Cortex of kidney (tissue), 1 donor: ENCODE data around the gene PSME4.

ENCODE experiments used
- DNase-seq: peaks from one replicate; lab custom pipeline; 2025; lab: John Stamatoyannopoulos, UW

Gene PSME4, protein sequence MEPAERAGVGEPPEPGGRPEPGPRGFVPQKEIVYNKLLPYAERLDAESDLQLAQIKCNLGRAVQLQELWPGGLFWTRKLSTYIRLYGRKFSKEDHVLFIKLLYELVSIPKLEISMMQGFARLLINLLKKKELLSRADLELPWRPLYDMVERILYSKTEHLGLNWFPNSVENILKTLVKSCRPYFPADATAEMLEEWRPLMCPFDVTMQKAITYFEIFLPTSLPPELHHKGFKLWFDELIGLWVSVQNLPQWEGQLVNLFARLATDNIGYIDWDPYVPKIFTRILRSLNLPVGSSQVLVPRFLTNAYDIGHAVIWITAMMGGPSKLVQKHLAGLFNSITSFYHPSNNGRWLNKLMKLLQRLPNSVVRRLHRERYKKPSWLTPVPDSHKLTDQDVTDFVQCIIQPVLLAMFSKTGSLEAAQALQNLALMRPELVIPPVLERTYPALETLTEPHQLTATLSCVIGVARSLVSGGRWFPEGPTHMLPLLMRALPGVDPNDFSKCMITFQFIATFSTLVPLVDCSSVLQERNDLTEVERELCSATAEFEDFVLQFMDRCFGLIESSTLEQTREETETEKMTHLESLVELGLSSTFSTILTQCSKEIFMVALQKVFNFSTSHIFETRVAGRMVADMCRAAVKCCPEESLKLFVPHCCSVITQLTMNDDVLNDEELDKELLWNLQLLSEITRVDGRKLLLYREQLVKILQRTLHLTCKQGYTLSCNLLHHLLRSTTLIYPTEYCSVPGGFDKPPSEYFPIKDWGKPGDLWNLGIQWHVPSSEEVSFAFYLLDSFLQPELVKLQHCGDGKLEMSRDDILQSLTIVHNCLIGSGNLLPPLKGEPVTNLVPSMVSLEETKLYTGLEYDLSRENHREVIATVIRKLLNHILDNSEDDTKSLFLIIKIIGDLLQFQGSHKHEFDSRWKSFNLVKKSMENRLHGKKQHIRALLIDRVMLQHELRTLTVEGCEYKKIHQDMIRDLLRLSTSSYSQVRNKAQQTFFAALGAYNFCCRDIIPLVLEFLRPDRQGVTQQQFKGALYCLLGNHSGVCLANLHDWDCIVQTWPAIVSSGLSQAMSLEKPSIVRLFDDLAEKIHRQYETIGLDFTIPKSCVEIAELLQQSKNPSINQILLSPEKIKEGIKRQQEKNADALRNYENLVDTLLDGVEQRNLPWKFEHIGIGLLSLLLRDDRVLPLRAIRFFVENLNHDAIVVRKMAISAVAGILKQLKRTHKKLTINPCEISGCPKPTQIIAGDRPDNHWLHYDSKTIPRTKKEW (N-terminal part only)

DNA sequence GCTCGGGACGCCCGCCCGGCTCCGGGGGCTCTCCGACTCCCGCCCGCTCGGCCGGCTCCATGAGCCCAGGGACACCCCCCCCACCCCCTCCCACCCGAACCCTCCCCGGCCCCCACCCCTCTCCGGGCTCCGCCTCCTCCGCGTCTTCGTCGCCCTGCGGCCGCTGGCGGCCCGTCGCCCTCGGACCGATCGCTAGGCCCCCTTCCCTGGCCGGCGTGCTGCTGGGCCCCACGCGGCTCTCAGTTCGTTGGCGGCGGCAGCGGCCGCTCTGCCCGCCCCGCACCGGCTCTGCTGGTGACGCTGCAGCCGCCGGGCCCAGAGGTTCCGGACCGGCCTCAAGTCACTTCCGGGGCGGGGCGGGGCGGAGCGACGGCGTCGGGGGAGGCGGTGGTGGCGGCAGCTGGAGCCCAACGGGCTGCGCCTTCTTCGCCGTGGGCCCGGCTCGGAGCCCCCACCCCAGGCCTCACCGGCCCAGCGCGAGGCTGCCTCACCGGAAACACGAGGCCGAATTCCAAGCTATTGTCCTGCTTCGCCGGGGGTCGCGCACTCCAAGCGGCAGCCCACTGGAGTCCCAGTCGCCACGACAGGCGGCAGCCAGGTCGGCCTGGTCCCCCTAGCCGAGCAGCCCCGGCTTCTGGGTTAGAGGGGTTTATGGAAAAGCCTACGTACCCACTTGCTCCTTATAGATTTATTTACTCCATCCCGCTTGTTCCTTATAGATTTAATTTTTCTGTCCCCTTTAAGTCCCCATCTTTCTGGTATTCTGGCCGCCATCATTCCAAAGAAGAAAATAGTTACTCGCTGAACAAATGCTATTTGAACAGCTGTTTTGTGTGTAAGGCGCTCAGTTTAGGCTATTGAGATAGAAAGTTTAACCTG is at the start of gene PSME4:
Gene PSME4 (minus strand): TSS at position 270 of the 879 bp plus-strand sequence. CDS start 209 bp downstream, at position 61.
- DNase-seq = peak; percentile 48

DNA sequence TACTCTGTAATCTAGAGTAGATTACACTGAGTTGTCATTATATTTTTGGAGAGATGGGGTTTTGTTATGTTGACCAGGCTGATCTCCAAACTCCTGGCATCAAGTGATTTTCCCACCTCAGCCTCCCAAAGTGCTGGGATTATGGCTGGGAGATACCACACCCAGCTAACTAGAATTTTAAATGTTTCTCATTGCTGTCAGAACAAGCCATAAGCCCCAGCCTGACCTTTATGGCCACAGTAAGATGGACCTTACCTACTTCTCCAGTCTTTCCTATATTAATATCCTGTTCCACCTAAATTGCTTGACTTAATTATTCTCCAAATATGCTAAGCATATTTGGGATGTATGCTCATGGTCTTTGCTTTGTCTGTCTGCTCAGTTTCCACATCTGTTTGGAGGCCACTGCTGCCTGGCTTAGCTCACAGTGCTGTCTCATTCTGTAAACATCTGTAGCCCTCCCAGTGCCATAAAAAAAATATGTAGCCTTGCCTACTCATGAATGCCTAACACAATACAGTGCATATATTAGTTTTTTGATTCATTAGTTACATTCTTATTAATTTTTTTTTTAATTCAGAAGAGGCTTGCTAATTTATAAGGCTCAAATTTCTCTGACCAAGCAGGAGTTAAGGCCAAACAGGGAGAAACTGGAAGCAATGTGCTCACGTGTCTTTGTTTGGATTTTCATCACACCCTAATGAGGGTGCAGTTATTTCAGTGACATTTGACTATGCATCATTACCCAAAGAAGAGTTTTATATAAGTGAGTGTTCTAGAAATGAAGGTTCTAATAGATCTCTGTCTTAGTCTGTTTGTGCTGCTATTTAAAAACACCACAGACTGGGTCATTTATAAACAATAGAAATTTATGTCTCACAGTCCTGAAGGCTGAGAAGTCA is 45.3 kb upstream of the PSME4 start:
- no peak for DNase-seq

DNA sequence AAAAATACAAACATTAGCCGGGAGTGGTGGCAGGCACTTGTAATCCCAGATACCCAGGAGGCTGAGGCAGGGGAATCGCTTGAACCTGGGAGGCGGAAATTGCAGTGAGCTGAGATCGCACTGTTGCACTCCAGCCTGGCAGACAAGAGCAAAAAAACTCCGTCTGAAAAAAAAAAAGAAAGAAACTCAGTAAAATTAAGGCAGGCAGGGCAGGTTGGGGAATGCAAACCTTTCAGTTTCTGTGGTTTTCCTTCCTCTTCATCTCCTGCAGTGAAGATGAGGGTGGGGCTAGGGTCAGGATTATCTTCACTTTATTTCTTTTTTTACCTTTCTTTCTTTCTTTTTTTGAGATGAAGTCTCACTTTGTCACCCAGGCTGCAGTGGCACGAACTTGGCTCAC is 43.2 kb upstream of the PSME4 start:
- no peak for DNase-seq

DNA sequence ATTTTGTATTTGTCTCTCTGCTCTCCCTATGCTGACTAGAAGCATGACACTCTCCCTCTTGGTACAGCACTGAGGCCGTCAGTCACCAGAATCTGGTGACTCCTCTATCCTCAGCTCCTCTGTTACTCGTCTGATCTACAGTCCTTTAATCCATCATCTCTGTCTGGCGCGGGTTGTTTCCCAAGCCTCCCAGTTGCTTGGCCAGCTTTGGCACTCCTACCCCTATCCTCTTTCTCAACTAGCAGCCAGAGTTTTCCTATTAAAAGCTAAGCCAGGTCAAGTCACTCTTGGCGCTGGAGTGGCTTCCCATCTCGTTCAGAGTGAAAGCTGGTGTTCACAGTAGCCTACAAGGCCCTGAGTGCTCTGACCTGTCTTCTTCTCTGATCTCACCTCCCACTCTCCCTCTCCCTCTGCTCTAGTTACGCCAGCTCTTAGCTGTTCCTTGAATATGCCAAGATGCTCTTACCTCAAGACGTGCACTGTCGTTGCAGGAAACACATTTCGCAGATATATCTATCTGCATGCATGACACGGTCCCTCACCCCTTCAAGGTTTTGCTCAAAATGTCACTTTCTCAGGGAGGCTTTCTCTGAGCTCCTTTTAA is 41.8 kb upstream of the PSME4 start:
- no peak for DNase-seq

DNA sequence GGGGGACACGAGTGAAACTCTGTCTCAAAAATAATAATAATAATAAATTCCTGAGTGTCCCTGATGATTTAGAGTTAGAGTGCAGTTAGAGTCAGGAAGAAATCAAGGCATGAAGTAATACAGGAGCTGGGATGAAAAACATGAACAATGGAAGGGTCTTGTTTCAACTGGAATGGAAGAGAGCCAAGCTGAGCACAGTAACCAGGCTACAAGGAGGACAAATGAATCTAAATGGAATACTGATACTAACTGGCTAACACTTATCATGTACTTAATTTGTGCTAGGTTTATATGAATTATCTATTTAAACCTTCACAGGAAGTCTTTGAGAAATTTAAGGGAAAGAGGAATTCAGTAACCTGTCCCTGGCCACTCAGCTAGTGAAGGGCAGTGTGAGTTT is 38.8 kb upstream of the PSME4 start:
- no peak for DNase-seq

DNA sequence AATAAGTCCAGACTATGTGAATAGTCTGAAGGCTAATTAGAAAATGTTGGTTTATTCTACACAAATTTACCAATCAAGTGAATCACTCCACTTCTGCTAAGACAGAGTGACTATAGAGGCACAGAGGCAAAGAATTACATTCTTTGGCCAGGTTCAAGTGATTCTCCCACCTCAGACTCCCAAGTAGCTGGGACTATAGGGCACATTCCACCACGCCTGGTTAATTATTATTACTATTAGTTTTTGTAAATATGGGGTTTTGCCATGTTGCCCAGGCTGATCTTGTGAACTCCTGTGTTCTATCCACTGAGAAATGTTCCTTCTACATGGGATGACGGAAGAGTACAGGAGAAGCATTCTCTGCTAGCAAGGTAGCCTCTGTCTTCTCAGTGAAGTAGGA is 37.6 kb upstream of the PSME4 start:
- no peak for DNase-seq

DNA sequence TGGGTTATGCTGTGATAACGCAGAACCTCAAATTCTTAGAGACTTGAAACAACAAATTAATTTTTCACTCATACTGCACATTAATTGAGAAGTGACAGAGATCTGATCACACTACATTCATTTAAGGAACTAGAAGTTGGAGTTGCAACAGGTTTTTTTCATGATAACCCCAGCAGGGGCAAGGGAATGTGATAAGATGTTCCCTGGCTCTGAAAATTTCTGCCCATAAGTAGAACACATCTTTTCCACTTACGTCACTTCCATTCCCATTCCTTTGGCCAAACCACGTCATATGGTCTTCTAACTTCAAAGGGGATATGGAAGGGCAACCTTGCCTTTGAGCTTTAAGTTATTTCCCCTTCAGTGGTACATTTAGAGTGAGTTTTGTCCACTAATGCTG is 29.7 kb upstream of the PSME4 start:
- no peak for DNase-seq

DNA sequence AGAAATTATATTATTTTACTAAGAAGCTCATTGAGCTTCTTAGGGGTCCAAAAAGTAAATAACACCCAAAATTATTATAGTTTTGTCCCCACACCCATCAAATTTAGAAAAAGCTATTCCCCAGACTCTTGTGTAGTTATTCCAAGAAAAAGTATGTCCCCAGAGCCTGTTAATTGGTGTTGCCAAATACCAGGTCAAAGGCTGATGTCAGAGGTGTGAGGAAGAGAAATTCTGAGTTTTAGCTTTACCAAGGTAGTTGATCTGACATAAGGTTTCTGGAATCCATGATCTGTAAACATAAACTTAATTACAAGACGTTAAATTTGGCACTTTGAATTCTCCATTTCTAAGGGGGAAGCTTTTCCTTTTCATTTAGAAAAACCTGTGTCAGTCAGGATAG is 29.3 kb upstream of the PSME4 start:
- no peak for DNase-seq

DNA sequence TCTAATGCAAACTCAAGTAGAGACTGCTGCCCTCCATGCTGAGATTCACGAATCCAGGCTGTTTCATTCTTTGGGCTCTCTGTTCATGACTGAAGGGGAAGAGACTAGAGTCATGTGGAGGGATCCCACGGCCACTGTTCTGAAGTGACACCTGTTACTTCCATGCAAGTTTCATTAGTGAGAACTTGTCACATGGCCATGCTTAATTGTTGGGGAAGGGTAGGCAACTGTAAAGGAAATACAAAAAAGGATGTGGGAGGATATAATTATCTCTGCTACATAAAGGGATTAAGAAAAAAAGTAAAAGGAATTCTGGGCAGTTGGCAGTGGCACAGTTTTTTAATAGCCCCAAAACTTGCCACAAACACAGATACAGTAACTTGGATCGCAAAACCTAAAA is 28.0 kb upstream of the PSME4 start:
- no peak for DNase-seq

DNA sequence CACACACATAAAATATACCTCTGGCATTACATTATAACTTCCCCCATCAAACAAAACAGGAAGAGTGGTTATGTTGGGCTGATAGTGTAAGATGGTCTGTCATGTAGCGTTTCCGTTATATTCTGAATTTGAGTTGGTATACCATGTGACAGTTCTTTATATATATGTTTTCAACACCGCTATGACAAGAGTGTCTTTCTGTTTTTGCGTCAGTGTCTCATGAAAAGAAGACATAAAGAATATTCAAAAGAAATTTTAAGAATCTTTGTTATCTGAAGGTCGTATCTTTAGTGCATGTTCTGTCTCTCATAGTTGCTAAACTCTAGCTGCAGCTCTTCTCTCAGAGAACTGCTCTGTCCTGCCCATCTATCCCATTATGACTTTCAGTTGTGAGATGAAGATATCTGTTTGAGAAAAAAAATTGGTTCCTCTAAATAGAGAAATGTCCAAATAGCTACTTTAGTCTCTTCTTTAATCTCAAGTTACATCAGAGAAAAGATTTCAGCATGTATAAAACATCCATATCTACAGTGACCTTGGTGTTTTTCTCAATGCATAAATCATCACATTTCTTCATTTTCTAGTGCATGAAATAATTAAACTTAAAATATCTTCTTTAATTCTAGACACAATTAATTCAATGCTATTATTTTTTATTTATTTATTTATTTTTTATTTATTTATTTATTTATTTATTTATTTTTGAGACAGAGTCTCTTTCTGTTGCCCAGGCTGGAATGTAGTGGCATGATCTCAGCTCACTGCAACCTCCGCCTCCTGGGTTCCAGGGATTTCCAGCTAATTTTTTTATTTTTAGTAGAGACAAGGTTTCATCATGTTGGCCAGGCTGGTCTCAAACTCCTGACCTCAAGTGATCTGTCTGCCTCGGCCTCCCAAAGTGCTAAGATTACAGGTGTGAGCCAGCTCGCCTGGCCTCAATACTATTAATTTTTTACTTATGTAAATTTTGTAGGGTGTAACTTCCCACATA is 24.3 kb upstream of the PSME4 start:
- DNase-seq = no peak

DNA sequence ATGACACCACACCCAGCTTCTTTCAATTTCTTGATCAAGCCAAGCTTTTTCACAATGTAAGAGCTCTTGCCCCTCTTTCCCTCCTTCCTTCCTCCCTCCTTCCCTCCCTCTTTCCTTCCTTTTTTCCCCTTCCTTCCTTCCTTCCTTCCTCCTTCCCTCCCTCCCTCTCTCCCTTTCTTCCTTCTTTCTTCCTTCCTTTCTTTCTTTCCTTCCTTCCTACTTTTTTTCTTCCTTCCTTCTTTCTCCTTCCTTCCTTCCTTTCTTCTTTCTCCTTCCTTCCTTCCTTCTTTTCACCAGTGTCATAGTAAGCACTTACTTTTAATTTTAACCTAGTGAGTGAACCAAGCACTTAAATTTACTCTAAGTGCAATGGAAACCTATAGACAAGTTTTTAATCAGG is 21.2 kb upstream of the PSME4 start:
- DNase-seq = no peak

DNA sequence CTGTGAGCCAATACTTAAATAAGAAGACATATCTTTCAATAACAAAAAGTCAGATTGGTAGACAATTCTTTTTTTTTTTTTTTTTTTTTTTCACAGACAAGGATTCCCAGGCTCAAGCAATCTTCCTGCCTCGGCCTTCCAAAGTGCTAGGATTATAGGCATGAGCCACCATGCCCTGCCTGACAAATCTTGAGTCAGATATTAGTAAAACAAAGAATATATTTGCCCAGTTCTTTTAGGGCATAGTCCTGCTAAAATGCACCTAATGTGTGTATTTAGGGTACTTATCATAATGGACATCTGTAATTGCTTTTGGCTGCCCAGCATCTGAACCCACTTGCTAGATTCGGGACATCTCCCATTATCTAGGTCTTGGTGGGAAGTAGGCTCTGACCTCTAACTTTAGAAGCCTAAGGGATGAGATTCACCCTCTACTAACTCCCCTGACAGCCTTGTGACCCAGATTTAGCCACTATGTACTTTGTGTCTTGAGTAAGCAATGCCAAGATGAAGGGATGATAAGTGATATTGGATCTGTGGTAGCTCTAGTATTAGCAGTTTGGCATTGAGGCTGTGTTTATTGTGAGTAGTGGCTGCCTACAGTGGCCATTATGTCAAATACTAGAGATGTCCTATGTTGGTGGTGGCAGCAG is 18.5 kb upstream of the PSME4 start:
- DNase-seq = no peak

DNA sequence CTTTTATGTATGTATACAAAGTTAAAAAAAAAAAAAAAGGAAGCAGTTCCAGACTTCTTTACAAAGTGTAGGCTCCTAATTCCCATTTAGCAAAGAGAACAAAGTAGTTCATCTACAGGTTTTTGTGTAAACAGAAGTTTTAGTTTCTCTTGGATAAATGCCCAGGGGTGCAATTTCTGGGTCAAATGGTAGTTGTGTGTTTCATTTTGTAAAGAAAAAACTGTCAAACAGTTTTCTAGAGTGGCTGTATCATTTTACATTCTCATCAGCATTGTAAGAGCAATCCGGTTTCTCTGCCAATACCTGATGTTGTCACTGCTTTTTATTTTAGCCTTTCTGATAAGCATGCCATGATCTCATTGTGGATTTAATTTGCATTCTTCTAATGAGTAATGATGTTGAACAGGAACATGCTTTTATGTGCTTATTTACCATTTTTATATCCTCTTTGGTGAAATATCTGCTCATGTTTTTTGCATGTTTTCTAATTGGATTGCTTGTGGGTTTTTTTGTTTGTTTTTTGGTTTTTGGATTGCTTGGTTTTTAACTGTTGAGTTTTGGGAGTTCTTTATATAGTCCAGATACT is 16.6 kb upstream of the PSME4 start:
- DNase-seq = no peak

DNA sequence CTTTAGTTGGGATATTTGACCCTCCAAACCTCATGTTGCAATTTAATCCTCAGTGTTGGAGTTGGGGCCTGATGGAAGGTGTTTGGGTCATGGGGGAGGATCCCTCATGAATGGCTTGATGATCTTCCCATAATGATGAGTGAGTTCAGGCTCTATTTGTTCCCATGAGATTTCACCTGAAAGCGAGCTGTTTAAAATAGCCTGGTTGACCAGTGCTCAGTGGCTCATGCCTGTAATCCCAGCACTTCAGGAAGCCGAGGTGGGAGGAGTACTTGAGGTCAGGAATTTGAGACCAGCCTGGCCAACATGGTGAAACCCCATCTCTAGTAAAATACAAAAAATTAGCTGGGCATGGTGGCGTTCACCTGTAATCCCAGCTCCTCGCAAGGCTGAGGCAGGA is 14.9 kb upstream of the PSME4 start:
- DNase-seq = no peak

DNA sequence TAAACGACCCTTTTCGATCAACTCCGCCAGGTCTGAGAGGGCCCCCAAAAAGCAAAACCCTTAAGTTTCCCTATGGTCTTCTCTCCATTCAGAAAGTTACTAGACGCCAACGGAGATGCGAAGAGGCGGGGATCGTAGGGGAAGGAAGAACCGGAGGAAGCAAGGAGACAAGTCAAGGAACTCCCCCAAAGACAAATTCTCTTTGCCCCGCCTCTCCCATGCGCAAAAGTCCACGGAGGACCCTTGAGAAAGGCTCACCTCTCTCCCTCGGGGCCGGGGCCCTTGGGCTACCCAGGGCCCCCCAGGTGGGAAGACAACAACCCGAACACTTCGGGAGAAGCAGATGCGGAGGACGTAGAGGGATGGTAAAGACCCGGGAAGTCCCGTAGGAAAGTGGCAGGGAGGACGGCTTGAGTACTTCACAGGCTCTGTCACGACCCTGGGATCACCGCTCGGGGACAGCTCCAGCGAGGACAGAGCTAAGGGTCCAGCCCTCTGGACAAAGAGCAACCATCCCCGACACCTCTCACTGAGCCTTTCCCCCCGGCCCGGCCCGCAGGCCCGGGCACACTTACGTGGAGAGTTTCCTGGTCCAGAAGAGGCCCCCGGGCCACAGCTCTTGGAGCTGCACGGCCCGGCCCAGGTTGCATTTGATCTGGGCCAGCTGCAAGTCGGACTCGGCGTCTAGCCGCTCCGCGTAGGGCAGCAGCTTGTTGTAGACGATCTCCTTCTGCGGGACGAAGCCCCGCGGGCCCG is 647 bp downstream of the PSME4 start:
- no peak for DNase-seq

DNA sequence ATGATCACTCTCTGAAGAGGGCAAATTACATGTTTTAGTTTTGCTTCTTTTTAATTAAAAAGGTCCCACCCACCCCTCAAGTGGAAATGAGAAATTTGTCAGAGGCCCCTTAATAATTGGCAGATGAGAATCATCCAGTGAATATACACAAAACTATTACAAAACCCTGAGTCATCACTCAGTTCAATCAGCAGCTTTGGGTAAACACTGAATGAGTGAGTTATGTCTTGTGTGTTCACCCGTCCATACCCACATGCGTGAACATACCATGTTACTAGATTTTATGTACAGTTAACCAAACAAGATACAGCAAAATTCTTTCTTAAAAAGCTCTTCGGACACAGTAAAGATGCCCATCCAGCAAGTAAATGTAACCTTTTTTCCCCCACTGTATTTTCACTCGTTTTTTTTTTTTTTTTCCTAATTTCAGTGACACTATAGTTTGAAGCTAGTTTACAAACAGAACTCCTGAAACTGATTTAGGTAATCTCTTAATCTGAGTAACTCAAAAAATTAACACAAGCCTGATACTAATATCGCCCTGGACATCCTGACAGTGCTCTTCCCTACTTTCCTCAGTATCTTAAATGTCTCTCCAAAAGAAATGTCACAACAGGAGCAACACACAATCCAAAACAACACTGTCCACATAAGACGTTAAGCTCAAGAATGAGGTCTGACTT is 1.4 kb downstream of the PSME4 start:
- DNase-seq = no peak
